AG08395 (cell line): ENCODE results near the gene NUDT8.
"Not testable (repeated sequence)": the region's sequence is repeated elsewhere in the genome, so short reads cannot be mapped to it uniquely, and the experiment has no call there.

Experiments used
- DNase-seq: peaks from one replicate; pipeline ENCODE4 v3.0.0; 2012; ENCODE audit warnings: mixed read lengths, low spot score

Gene NUDT8

GRCh38 chr11:67588899-67589415 lies 40.8 kb downstream of the NUDT8 start:
- not testable (repeated sequence) for DNase-seq

- no peak for DNase-seq
Measured at GRCh38 chr11:67588136-67588503, 41.6 kb downstream of the NUDT8 start.

- no peak for DNase-seq
Measured at GRCh38 chr11:67586568-67587250, 43.0 kb downstream of the NUDT8 start.

DNA sequence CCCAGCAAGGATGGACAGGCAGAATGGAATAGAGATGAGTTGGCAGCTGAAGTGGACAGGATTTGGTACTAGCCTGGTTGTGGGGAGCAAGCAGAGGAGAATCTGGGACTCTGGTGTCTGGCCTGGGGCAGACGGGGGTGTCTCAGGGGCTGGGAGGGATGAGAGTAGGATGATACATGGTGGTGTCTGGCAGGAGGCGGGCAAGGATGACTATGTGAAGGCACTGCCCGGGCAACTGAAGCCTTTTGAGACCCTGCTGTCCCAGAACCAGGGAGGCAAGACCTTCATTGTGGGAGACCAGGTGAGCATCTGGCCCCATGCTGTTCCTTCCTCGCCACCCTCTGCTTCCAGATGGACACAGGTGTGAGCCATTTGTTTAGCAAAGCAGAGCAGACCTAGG lies 43.8 kb downstream of the NUDT8 start:
- no peak for DNase-seq

DNA sequence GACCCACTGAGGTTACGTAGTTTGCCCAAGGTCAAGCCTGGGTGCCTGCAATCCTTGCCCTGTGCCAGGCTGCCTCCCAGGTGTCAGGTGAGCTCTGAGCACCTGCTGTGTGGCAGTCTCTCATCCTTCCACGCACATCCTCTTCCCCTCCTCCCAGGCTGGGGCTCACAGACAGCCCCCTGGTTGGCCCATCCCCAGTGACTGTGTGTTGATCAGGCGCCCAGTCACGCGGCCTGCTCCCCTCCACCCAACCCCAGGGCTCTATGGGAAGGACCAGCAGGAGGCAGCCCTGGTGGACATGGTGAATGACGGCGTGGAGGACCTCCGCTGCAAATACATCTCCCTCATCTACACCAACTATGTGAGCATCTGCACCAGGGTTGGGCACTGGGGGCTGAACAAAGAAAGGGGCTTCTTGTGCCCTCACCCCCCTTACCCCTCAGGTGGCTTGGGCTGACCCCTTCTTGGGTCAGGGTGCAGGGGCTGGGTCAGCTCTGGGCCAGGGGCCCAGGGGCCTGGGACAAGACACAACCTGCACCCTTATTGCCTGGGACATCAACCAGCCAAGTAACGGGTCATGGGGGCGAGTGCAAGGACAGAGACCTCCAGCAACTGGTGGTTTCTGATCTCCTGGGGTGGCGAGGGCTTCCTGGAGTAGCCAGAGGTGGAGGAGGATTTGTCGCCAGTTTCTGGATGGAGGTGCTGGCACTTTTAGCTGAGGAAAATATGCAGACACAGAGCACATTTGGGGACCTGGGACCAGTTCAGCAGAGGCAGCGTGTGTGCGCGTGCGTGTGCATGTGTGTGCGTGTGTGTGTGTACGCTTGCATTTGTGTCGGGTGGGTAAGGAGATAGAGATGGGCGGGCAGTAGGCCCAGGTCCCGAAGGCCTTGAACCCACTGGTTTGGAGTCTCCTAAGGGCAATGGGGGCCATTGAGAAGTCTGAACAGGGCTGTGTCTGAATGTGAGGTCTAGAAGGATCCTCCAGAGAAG lies 44.6 kb downstream of the NUDT8 start:
- no peak for DNase-seq

DNA sequence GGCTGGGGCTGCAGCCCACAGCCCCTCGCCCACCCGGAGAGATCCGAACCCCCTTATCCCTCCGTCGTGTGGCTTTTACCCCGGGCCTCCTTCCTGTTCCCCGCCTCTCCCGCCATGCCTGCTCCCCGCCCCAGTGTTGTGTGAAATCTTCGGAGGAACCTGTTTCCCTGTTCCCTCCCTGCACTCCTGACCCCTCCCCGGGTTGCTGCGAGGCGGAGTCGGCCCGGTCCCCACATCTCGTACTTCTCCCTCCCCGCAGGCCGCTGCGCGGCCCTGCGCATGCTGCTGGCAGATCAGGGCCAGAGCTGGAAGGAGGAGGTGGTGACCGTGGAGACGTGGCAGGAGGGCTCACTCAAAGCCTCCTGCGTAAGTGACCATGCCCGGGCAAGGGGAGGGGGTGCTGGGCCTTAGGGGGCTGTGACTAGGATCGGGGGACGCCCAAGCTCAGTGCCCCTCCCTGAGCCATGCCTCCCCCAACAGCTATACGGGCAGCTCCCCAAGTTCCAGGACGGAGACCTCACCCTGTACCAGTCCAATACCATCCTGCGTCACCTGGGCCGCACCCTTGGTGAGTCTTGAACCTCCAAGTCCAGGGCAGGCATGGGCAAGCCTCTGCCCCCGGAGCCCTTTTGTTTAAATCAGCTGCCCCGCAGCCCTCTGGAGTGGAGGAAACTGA lies 45.4 kb downstream of the NUDT8 start:
- peak; percentile 64 for DNase-seq

DNA sequence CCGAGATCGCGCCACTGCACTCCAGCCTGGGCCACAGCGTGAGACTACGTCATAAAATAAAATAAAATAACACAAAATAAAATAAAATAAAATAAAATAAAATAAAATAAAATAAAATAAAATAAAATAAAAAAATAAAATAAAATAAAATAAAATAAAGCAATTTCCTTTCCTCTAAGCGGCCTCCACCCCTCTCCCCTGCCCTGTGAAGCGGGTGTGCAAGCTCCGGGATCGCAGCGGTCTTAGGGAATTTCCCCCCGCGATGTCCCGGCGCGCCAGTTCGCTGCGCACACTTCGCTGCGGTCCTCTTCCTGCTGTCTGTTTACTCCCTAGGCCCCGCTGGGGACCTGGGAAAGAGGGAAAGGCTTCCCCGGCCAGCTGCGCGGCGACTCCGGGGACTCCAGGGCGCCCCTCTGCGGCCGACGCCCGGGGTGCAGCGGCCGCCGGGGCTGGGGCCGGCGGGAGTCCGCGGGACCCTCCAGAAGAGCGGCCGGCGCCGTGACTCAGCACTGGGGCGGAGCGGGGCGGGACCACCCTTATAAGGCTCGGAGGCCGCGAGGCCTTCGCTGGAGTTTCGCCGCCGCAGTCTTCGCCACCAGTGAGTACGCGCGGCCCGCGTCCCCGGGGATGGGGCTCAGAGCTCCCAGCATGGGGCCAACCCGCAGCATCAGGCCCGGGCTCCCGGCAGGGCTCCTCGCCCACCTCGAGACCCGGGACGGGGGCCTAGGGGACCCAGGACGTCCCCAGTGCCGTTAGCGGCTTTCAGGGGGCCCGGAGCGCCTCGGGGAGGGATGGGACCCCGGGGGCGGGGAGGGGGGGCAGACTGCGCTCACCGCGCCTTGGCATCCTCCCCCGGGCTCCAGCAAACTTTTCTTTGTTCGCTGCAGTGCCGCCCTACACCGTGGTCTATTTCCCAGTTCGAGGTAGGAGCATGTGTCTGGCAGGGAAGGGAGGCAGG lies 46.2 kb downstream of the NUDT8 start, which contains the start of gene GSTP1:
Gene GSTP1, plus strand, starts transcription at position 566 of the 958 bp plus-strand sequence. Its CDS starts 32 bp downstream, at position 598.
- DNase-seq: peak; percentile 94

GRCh38 chr11:67582011-67582410 lies 47.7 kb downstream of the NUDT8 start:
- DNase-seq: no peak

GRCh38 chr11:67581469-67581868 lies 48.3 kb downstream of the NUDT8 start:
- DNase-seq: no peak

- no peak for DNase-seq
Measured at GRCh38 chr11:67577951-67578350, 51.8 kb downstream of the NUDT8 start.
